Fibroblast of lung (primary cell): ENCODE results near the gene PIK3R1. TPM values are rescaled to one million over a fixed set of nuclear protein-coding genes. Genes with fewer than 3 reads are reported as not detected.

ENCODE experiments used
- DNase-seq, 2 donors: peaks; one replicate each; pipeline versions ENCODE4 v3.0.0 to v3.0.0-alpha.2; 2010; ENCODE audit warnings: low read depth in 2 of 2
- H2AFZ ChIP-seq: 2 replicates; pipeline ENCODE4 v1.5.1; 2012; ENCODE audit warnings: low read length, control low read depth, inconsistent platforms
- H3K27ac ChIP-seq: 2 replicates; pipeline ENCODE4 v1.5.1; 2011; ENCODE audit warnings: low read length, control low read depth; ENCODE audit not compliant: insufficient read depth
- H3K27me3 ChIP-seq: 2 replicates; pipeline ENCODE4 v1.5.1; 2011; ENCODE audit warnings: mild to moderate bottlenecking, low read length; ENCODE audit not compliant: control insufficient read depth, insufficient read depth
- H3K36me3 ChIP-seq: 2 replicates; pipeline ENCODE4 v1.5.1; 2011; ENCODE audit warnings: low read length; ENCODE audit not compliant: control insufficient read depth, insufficient read depth
- H3K4me1 ChIP-seq: 2 replicates; pipeline ENCODE4 v1.5.1; 2011; ENCODE audit warnings: low read length; ENCODE audit not compliant: control insufficient read depth, insufficient read depth; ENCODE audit errors: extremely low read depth
- H3K4me2 ChIP-seq: 2 replicates; pipeline ENCODE4 v1.5.1; 2011; ENCODE audit warnings: low read length, control low read depth; ENCODE audit not compliant: insufficient read depth; ENCODE audit errors: extremely low read depth
- H3K4me3 ChIP-seq, 4 experiments: fragments of 200-600 bp in 1 of 4; sonication (generic) in 1 of 4; replicated peaks in 1 of 4; 2 replicates each; pipeline ENCODE4 v1.5.1; 2011 to 2016; ENCODE audit warnings: low read length in 4 of 4, low read depth in 3 of 4, mild to moderate bottlenecking in 3 of 4, control low read depth in 2 of 4, inconsistent platforms in 1 of 4, mixed read lengths in 1 of 4; ENCODE audit not compliant: insufficient read depth in 1 of 4; ENCODE audit errors: control extremely low read depth in 1 of 4
- H3K79me2 ChIP-seq: 2 replicates; pipeline ENCODE4 v1.5.1; 2012; ENCODE audit warnings: mild to moderate bottlenecking, low read length, inconsistent platforms; ENCODE audit not compliant: control insufficient read depth, insufficient read depth
- H3K9ac ChIP-seq: 2 replicates; pipeline ENCODE4 v1.5.1; 2011; ENCODE audit warnings: mild to moderate bottlenecking, low read length, control low read depth; ENCODE audit not compliant: insufficient read depth
- H3K9me3 ChIP-seq: 2 replicates; pipeline ENCODE4 v1.5.1; 2012; ENCODE audit warnings: low read depth, low read length; ENCODE audit not compliant: control insufficient read depth, insufficient read depth
- H4K20me1 ChIP-seq: 2 replicates; pipeline ENCODE4 v1.5.1; 2011; ENCODE audit warnings: low read length; ENCODE audit not compliant: control insufficient read depth, insufficient read depth; ENCODE audit errors: extremely low read depth
- EZH2 ChIP-seq: IDR thresholded peaks from 2 replicates; pipeline ENCODE4 v1.5.1; 2012; ENCODE audit warnings: low read length, control low read depth, mild to moderate bottlenecking; ENCODE audit errors: missing control alignments
- polyA plus RNA-seq, 2 donors: library from polyadenylated mRNA; depleted of rRNA in 1 of 2; stranded (reverse) in 1 of 2; unstranded in 1 of 2; fragments of >200 nt; gene quantifications; 2 replicates each; pipeline ENCODE4 v1.2.1, GENCODE V29; 2011 to 2012; ENCODE audit warnings: missing spikeins in 1 of 2
- total RNA-seq: library from RNA; depleted of rRNA; stranded (reverse); fragments of >200 nt; gene quantifications from 2 replicates; pipeline ENCODE4 v1.2.1, GENCODE V29; 2014
- TF ChIP-seq, protein P1 (sequence below), 2 donors: IDR thresholded peaks in 1 of 2; conservative IDR thresholded peaks in 1 of 2; 1 replicate in 1 of 2; 2 replicates in 1 of 2; pipeline ENCODE4 v1.5.1; 2011 to 2012; ENCODE audit warnings: low read length in 2 of 2, control low read depth in 1 of 2, inconsistent platforms in 1 of 2, low read depth in 1 of 2, mild to moderate bottlenecking in 1 of 2

PIK3R1 gene
- total and polyA plus RNA-seq, 2 donors (not counting 1 experiment from before 2014, with no cell fraction given), result 17.7 to 36.3 TPM

- no peak overlapping the region for H3K27ac ChIP-seq
- H3K4me3 ChIP-seq, result no peak overlapping the region
- H2AFZ ChIP-seq, result no peak overlapping the region
- no peaks in the 10 kb centered on the region for H3K36me3 ChIP-seq
- no peaks in the 10 kb centered on the region for H4K20me1 ChIP-seq
- H3K27me3 ChIP-seq, result no peaks in the 10 kb centered on the region
- no peak overlapping the region for H3K9ac ChIP-seq
- peak; percentile 47 to 86 for DNase-seq
- no peaks in the 10 kb centered on the region for H3K79me2 ChIP-seq
- H3K9me3 ChIP-seq, result no peaks in the 10 kb centered on the region
- no peak overlapping the region for H3K4me2 ChIP-seq
- no peaks in the 10 kb centered on the region for H3K4me1 ChIP-seq
- TF ChIP-seq, protein P1, sequence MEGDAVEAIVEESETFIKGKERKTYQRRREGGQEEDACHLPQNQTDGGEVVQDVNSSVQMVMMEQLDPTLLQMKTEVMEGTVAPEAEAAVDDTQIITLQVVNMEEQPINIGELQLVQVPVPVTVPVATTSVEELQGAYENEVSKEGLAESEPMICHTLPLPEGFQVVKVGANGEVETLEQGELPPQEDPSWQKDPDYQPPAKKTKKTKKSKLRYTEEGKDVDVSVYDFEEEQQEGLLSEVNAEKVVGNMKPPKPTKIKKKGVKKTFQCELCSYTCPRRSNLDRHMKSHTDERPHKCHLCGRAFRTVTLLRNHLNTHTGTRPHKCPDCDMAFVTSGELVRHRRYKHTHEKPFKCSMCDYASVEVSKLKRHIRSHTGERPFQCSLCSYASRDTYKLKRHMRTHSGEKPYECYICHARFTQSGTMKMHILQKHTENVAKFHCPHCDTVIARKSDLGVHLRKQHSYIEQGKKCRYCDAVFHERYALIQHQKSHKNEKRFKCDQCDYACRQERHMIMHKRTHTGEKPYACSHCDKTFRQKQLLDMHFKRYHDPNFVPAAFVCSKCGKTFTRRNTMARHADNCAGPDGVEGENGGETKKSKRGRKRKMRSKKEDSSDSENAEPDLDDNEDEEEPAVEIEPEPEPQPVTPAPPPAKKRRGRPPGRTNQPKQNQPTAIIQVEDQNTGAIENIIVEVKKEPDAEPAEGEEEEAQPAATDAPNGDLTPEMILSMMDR (conservative IDR thresholded peaks at IDR 0.05 in 1 of 2, IDR thresholded peaks at IDR 0.05 in 1 of 2; ENCODE audit: low read depth in 1 of 2, low read length in 2 of 2), result no peak
- TF ChIP-seq EZH2, result no peak
These were observed 129.0 kb downstream of the PIK3R1 start for GRCh38 chr5:68344447-68345111.

DNA sequence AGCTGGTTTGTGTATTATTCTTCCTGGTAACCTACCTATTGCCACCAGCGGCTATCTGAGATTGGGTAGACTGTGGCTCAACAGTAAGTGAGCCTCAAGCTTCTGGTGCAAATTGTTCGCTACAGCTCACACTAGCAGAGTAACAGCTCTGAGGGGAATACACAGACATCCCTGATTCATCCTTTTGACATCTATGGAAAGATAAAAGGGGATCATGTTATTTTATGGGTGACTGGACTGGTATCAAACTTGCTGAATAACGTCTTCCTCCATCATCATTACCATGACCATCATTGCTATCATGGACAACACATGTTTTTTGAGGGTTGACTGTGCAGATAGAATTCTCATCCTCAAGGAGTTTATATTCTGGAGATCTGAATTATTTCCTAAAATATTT lies 129.6 kb downstream of the PIK3R1 start:
- DNase-seq, result peak in 1 of 2 donors; percentile 43
- H3K36me3 ChIP-seq, result no peaks in the 10 kb centered on the region
- no peak overlapping the region for H3K4me3 ChIP-seq
- no peak overlapping the region for H3K27ac ChIP-seq
- no peaks in the 10 kb centered on the region for H4K20me1 ChIP-seq
- no peaks in the 10 kb centered on the region for H3K79me2 ChIP-seq
- no peak for TF ChIP-seq EZH2
- TF ChIP-seq, protein P1 (conservative IDR thresholded peaks at IDR 0.05 in 1 of 2, IDR thresholded peaks at IDR 0.05 in 1 of 2; ENCODE audit: low read depth in 1 of 2, low read length in 2 of 2), result no peak
- H3K4me2 ChIP-seq, result no peak overlapping the region
- H3K9ac ChIP-seq, result no peak overlapping the region
- H3K27me3 ChIP-seq, result no peaks in the 10 kb centered on the region
- no peaks in the 10 kb centered on the region for H3K4me1 ChIP-seq
- H3K9me3 ChIP-seq, result no peaks in the 10 kb centered on the region
- H2AFZ ChIP-seq, result no peak overlapping the region

DNA sequence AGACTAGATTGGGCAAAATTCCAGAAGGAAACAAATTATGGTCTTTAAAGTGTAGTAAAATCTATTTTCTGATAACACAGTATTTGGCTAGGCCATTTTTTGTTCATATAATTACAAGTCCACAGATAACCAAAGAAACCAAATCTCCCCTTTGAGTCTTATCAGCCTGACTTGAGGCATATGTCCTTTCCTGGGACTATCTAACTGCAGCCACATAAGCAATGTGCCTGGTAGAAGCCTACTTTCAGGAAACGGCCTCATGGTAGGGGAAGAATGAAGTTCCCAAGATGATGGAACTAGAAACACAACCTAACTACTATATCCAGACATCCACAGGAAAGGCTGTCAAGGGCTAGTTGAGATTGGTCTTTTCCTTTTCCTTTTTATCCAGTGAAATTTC lies 130.0 kb downstream of the PIK3R1 start:
- no peak overlapping the region for H3K27ac ChIP-seq
- no peak overlapping the region for H3K9ac ChIP-seq
- no peak overlapping the region for H3K4me3 ChIP-seq
- no peak overlapping the region for H3K4me2 ChIP-seq
- no peak overlapping the region for H2AFZ ChIP-seq
- H3K9me3 ChIP-seq, result no peaks in the 10 kb centered on the region
- DNase-seq, result no peak
- H4K20me1 ChIP-seq, result no peaks in the 10 kb centered on the region
- TF ChIP-seq, protein P1 (conservative IDR thresholded peaks at IDR 0.05 in 1 of 2, IDR thresholded peaks at IDR 0.05 in 1 of 2; ENCODE audit: low read depth in 1 of 2, low read length in 2 of 2), result no peak
- TF ChIP-seq EZH2, result no peak
- H3K79me2 ChIP-seq, result no peaks in the 10 kb centered on the region
- H3K4me1 ChIP-seq, result no peaks in the 10 kb centered on the region
- no peaks in the 10 kb centered on the region for H3K36me3 ChIP-seq
- H3K27me3 ChIP-seq, result no peaks in the 10 kb centered on the region
